Subcutaneous adipose tissue (tissue), 4 donors: ENCODE measurements around the gene RHBG. TPM values are rescaled to one million over a fixed set of nuclear protein-coding genes. Genes with fewer than 3 reads are reported as not detected.

ENCODE experiments used
- CTCF ChIP-seq: fragments of 450-650 bp; IDR thresholded peaks from one replicate; pipeline ENCODE4 v1.5.1; 2016; ENCODE audit warnings: low read depth, mild to moderate bottlenecking, control low read depth, antibody characterized with exemption, moderate library complexity
- total RNA-seq, 4 donors: library from RNA; depleted of rRNA; stranded (reverse); fragments of >200 nt; gene quantifications; one replicate each; pipeline ENCODE4 v1.1.0, GENCODE V29; 2016

Gene RHBG
- total RNA-seq, 4 donors from 2014 or later: not detected

GRCh38 chr1:156416993-156417392 is 48.0 kb downstream of the RHBG start:
- no peak for TF ChIP-seq CTCF

GRCh38 chr1:156417401-156418020 is 48.5 kb downstream of the RHBG start:
- no peak for TF ChIP-seq CTCF

GRCh38 chr1:156418416-156419070 is 49.5 kb downstream of the RHBG start:
- no peak for TF ChIP-seq CTCF

GRCh38 chr1:156419854-156420204 is 50.8 kb downstream of the RHBG start:
- TF ChIP-seq CTCF: no peak

- TF ChIP-seq CTCF: no peak
Observed at GRCh38 chr1:156420205-156421061, 51.4 kb downstream of the RHBG start.

GRCh38 chr1:156421062-156421938 is 52.3 kb downstream of the RHBG start:
- TF ChIP-seq CTCF: no peak
